Uterine smooth muscle cell (primary cell): ENCODE results near the gene ZNF593. TPM values are rescaled to one million over a fixed set of nuclear protein-coding genes. Genes with fewer than 3 reads are reported as not detected.

Source experiments
- total RNA-seq: library from RNA; depleted of rRNA; stranded (reverse); fragments of >200 nt; gene quantifications from 2 replicates; pipeline ENCODE4 v1.2.3, GENCODE V29; 2014

ZNF593 gene
- total RNA-seq: 23.2 and 28.9 TPM in 2 replicates

DNA sequence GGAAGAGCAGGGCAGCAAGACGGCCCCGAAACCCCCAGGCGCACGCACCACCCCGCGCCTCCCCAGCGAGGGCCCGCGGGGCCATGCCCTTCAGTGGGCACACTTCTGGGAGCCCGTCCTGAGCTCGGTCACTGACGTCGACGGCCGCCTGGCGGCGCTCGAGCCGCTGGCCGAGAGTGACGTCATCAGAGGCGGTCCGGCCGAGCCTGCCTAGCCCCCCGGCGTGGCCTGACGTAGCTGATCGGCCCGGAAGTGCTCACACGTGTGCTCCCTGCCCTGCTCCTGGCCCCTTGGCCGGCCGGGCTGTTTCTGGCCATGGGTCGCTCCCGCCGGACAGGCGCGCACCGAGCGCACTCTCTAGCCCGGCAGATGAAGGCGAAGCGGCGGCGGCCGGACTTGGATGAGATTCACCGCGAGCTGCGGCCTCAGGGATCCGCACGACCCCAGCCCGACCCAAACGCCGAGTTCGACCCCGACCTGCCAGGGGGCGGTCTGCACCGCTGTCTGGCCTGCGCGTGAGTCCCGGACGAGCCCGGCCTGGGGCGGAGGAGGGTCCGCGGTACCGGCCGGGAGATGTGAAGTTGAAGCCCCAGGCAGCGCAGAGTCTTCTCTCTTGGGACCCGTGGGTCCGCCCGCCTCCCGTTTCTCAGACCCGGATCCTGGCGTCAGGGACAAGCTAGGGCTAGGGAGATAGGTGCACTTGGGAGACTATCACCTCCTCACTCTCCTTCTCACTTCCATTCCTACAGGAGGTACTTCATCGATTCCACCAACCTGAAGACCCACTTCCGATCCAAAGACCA is at the start of gene ZNF593:
Gene ZNF593, plus strand, starts transcription at position 240 of the 803 bp plus-strand sequence. Its CDS starts 76 bp downstream, at position 316.

DNA sequence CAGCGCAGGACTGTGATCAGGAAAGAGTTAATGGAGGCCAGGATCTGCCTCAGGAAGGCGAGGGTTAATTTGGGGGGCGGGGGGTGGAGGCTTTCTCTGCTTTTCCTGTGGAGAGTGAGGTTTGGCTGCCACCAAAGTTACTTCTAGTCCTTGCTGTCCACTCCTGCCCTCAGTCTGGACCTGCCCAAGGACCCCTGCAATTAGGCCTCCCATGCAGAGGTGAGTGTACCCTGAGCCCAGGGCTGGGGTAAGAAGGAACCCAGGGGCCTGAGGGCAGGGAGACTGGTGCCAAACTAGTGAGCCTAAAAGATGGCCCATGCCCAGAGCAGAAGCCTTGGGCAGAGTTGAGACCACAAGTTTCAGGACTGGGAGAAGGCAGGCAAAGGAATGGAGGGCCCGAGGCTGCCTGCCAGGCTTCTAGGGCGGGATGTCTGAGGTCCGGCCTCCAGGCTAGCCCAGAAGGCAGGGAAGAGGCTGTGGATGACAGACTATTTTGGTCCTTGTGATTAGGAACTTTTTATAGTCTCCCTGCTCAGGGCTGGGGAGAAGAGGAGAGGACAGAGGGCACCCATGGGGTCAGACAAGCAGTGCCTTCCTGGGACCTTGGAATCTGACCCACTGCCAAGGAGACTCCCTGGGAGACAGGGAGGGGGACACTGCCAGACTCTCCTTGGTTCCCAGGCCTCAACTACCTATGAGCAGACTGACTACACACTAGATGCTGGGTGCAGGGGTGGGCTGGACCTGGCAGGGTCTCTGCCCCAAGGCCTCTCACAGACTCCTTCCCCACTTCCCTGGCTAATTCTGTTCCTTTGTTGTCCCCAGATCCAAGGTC is 10.6 kb upstream of the ZNF593 start, which contains the start of gene FAM110D:
Gene FAM110D, plus strand, starts transcription at position 172 of the 835 bp plus-strand sequence. CDS start 2,213 bp downstream, outside the sequence.

DNA sequence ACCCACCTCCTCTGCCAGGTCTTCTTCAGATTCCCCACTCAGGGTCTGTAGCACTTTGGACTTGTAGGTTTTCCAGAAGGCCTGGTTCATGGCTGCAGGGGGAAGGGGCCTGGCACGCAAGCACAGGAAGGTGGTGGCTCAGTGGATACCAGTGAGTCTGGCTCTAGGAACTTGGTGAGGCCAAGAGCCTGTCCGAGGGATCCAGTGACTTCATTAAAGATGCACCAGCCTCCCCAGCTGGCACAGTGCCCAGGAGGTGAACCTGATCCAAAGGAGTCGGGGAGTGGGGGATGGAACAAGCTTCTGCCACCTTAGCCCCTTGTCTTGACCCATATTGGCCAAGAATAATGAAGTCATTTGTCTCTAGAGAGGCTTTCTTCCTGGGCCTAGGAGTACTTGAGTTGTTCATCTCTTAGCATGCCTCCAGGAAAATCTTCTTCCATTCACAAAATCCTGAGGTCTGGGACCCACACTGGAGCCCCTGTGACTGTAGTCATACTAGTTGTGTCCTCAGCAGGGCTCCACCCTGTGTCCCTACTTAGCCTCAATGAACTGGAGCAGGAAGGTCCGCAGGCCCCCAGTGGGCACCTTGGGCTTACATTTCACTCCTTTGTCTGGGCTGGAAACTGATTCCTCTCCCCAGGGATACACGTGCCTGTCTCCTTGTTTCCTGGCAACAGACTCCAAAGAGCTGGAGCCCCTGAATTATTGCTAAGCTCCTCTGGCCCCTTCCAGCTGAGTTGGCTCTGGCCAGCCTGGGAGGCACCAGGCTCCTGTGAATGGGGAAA is 1.1 kb upstream of the ZNF593 start, which contains the start of gene C1orf232:
Gene C1orf232, minus strand, starts transcription at position 554 of the 788 bp plus-strand sequence. Its CDS starts 464 bp downstream, at position 90.

DNA sequence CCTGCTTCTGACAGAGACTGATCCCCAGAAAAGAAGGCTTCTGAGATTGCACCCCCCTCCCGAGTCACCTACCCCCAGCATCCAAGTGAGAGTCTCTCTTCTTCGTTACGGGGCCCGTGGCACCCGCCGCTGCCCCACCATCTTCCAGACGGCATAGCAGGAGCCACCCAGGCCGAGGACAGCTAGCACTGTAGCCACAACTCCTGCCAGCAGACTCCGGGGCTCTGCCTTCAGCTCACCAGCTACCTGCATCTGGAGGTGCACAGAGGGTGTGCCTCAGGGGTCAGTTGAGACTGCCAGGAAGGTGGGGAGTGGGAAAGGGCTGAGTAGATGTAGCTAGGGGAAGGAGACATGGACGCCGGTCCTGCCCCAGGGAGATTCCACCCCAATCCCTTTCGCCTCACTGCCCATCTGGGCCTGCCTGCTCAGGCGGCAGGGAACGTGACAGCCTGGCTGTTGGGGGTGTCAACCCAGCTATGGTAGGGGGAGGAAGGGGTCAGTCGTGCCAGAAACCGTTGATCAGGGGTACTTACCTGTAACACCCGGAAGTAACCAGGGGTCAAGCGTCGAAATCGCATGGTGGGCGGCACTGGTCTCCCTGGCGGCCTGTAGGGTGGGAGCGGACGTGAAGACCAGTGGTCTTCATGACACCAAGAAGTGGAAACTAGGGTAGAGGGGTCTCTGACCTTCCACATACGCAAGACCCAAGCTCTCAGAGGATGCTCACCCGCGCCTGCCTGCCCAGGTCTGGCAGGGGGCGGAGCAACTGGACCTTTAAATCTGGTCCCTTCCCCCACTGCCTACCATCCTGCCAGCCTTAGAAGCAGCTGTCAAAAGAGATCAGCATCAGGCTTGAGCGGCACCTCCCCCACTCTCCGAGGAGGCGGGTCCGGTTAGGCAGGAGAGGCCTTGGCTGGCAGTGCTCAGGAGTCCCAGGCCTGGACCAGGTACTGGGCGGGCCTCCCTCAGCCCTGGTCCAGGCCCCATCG is 1.7 kb downstream of the ZNF593 start, which contains the start of gene ZNF593OS:
Gene ZNF593OS, minus strand, starts transcription at position 749 of the 989 bp plus-strand sequence. Its CDS starts 171 bp downstream, at position 578.

DNA sequence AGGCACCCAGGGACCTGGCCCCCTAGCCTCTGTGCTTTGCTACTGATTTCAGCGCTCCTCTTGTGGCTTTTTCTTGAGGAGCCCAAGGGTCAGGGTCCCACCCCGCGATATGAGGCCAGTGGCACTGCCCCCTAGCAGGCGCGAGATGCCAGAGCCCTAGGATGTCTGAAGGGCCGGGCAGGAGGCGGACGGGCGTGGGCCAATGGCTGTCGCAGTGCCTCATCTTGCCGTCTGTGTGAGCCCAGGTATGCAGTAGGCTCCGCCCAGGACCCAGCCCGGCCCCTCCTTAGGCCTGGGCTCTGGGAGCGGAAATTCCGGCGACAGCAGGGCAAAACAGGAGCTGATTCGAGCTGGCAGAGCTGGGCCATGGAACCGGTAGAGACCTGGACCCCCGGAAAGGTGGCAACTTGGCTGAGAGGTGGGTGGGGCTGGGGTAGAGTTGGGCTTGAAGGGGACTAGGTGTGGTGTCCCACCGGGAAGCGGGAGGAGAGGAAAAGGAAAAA is 7.5 kb downstream of the ZNF593 start, which contains the start of gene CNKSR1:
Gene CNKSR1, plus strand, starts transcription at position 310 of the 503 bp plus-strand sequence. Its CDS starts 57 bp downstream, at position 367.

DNA sequence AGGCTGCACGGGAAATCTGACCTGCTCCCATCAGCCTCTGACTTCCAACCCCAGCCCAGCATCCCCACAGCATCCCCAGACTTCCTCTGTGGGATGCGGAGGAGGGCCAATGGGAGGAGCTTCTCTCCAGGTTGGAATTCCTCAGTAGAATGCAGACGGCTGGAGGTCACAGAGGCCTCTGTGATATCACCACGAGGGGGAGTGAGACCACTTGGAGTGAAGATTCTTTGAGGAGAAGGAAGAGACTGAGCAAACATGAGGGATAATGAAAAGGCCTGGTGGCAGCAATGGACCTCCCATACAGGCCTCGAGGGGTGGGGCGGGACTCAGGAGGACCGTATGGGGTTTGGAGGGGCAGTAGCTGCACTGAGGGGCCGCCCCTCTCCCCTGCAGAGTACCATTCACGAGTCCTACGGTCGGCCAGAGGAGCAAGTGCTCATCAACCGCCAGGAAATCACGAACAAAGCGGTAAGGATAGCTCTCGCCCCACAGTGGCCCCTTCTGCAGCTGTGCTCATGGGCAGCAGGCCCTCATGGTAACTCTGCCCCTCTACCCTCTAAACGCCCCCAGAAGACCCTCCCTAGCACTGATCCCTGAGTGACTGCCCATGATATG is 20.8 kb downstream of the ZNF593 start, which contains the start of gene CATSPER4:
Gene CATSPER4, plus strand, starts transcription at position 230 of the 615 bp plus-strand sequence. Its CDS starts 26 bp downstream, at position 256.

Other genes starting within 250 kb of the ZNF593 start
- gene PAFAH2, start 171.8 kb upstream of the ZNF593 start, total RNA-seq: 7.7 and 9.4 TPM in 2 replicates
- gene EXTL1, start 148.1 kb upstream of the ZNF593 start, total RNA-seq: 0.44 and 0.75 TPM in 2 replicates
- gene SLC30A2, start 123.8 kb upstream of the ZNF593 start, total RNA-seq: not detected in 2 replicates
- gene TRIM63, start 102.3 kb upstream of the ZNF593 start, total RNA-seq: 0.11 and 0.25 TPM in 2 replicates
- 6.9 and 8.4 TPM in 2 replicates for gene PDIK1L, start 58.1 kb upstream of the ZNF593 start, total RNA-seq
- gene FAM110D, start 10.8 kb upstream of the ZNF593 start, total RNA-seq: under 0.01 TPM in 2 replicates
- gene C1orf232, start 945 bp upstream of the ZNF593 start, total RNA-seq: not detected in 2 replicates
- not detected in 2 replicates for gene ZNF593OS, start 1.9 kb downstream of the ZNF593 start, total RNA-seq
- 0.22 TPM in 1 of 2 replicates, not detected in the other for gene CNKSR1, start 7.6 kb downstream of the ZNF593 start, total RNA-seq
- gene CATSPER4, start 20.7 kb downstream of the ZNF593 start, total RNA-seq: not detected in 2 replicates
- gene CEP85, start 64.3 kb downstream of the ZNF593 start, total RNA-seq: 8.5 and 15.6 TPM in 2 replicates
- gene SH3BGRL3, start 110.2 kb downstream of the ZNF593 start, total RNA-seq: 20.4 and 30.1 TPM in 2 replicates
- gene UBXN11, start 136.7 kb downstream of the ZNF593 start, total RNA-seq: 4.2 and 7.1 TPM in 2 replicates
- gene CD52, start 148.1 kb downstream of the ZNF593 start, total RNA-seq: not detected in 2 replicates
- gene CRYBG2, start 184.2 kb downstream of the ZNF593 start, total RNA-seq: 0.12 TPM in 1 of 2 replicates, not detected in the other
- not detected in 2 replicates for gene ZNF683, start 202.8 kb downstream of the ZNF593 start, total RNA-seq
- not detected in 2 replicates for gene LIN28A, start 240.9 kb downstream of the ZNF593 start, total RNA-seq